Measurements from ENCODE around the gene PTTG2.

The PTTG2 gene

DNA sequence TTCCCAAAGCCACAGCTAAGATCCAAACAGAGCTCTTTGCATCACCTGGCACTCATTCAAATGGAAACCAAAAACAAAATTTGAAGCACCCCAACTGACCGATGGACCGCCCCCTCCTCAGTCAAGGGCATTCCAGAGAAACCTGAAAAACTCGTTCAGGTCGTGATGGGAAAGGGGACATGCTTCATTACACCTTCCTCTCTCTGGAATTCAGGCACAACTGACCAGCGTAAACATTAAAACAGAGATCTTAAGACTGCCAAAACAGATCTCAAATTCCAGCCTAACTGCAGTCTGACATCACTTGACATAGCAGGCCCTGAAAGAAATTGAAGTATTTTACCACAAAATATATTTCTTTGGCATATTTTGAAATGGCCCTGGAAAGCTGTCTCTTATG lies 28.5 kb downstream of the PTTG2 start:
- DNase-seq (ENCODE audit: low spot score): no peak

- DNase-seq (ENCODE audit: low spot score): peak; percentile 45
Measured at GRCh38 chr4:37989398-37990260, 29.4 kb downstream of the PTTG2 start.

GRCh38 chr4:37990731-37991245 lies 30.6 kb downstream of the PTTG2 start:
- DNase-seq (ENCODE audit: low spot score): no peak

DNA sequence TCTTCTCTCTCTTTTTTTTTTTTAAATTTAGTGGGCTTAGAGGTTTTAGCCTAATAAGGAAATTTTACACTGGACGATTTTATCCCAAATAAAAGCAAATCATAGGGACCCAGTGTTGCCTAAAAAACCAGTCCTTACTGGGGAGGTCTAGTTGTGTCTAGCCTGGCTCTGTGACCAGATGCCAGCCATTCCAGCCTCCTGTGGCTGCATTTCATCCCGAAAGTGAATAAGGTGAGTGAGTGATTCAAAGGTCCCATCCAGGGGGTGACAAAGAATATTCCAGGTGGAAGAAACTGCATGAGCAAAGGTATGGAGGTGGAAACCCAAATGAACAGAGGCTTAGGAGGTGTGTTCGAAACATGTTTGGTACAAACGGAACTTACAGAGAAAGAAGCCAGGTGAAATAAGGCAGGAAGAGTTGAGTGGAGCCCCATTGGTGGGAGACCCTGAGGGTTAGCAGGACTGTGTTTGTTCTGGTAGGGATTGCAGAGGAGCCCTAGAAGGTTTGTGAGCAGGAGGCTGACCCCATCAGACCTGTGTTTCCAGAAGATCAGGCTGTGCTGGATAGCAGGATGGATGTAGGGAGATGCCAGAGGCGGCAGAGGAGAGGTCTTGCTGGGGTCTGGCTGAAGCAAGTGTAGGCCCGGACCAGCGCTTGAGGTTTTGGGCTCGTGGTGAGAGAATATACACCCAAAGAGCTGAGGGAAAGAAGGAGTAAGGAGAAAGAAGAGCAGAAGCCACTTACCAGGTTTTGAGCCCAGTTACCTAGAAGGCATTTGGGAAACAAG lies 31.6 kb downstream of the PTTG2 start:
- DNase-seq (ENCODE audit: low spot score): no peak

- no peak for DNase-seq (ENCODE audit: low spot score)
Measured at GRCh38 chr4:37993806-37994205, 33.6 kb downstream of the PTTG2 start.

- no peak for DNase-seq (ENCODE audit: low spot score)
Measured at GRCh38 chr4:37994569-37994968, 34.4 kb downstream of the PTTG2 start.

DNA sequence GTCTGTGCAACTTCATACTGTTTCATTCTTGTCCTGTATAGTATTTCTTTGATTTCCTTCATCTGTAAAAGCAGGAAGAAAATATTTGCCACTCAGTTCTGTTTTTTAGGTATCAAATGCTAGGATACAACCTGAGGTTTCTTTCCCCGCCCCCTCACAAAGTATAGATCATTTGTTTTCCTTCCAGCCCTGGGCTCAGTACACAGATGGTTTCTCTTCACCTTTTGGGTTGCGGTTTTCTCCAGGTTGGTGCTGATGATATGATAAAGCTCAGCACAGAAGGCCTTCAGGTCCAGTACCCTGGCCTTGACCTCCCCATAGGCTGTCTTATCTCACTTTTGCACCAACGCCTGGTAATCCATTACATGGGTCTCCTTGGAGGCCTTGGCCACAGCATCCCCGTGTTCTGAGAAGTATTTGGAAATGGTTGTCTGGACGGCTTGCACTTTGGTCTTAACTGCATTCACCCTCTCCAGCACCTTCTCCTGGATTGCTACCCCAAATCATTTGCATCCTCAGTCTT lies 35.2 kb downstream of the PTTG2 start:
- no peak for DNase-seq (ENCODE audit: low spot score)

DNA sequence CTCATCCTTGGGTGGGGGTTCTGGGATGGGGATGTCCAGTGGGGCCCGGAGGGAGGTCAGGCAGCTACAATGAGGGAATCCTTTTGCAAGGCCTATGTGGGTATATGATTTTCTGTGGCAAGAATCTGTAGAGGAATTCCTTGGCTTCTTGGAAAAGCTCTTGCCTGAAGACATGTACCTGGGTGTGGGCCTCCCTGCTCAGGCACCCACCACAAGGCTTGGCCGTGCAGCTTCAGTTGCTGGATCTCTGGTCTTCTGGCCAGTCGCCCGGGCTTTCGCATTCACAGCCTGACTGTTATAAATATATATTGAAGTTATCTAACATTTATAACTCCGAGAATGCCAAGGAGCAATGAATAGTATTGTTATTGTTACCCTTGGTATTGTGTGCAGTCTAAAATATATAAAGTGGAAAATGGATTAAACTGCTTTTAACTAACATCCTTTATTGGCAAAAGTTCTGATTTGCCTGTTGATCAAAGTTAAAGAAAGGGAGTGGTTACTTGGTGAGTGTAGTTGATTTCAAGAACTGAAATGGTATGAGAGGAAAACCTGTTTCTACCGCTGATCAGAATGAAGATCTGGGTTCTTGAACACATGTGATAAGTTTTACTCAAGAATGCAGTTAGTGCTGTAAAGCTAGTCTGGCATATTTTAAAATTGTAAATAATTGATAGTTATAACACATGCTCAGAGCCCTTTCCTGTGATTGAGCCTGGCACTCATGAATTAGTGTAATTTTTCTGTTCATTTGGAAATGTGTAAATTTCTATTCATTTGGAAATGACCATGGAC lies 36.0 kb downstream of the PTTG2 start:
- DNase-seq (ENCODE audit: low spot score): no peak

DNA sequence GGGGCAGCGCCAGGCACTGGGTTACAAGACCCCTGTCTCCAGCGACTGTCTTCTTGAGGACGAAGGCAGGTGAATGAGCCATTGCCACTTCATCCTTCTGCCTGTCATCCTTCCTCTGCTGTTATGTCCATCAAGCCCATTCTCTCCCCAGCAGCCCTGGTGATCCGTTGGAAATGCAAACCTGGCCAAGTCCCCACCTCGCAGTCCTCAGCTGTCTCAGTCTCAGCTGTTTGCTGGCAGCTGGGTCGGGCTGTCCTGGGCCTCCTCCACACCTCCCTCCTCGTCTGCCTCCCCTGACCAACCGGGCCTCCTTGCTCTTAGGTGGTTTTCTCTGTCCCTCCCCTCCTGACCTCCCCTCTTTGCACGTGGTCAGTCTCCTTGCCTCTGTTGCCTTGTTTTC lies 38.0 kb downstream of the PTTG2 start:
- DNase-seq (ENCODE audit: low spot score): no peak

GRCh38 chr4:37999000-37999716 lies 39.0 kb downstream of the PTTG2 start:
- DNase-seq (ENCODE audit: low spot score): no peak

GRCh38 chr4:37999965-38000364 lies 39.8 kb downstream of the PTTG2 start:
- DNase-seq (ENCODE audit: low spot score): no peak

DNA sequence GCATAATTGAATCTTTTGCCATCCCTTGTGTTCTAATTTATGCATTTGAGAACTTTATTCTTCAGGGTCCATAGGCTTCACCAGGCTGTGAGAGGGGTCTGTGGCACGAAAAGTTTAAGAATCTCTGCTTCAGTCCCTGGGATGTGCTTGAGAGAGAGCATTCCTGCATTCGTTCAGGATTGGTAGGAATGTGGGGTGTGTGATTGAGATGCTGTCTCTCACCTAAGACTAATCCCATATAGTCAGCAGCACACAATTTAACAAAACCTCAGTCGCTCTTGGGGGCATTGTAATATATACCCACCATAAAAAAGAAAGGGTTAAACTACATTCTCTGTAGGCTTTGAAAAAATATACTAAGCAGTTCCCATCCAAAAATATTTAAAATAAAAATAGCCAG lies 41.7 kb downstream of the PTTG2 start:
- DNase-seq (ENCODE audit: low spot score): no peak

DNA sequence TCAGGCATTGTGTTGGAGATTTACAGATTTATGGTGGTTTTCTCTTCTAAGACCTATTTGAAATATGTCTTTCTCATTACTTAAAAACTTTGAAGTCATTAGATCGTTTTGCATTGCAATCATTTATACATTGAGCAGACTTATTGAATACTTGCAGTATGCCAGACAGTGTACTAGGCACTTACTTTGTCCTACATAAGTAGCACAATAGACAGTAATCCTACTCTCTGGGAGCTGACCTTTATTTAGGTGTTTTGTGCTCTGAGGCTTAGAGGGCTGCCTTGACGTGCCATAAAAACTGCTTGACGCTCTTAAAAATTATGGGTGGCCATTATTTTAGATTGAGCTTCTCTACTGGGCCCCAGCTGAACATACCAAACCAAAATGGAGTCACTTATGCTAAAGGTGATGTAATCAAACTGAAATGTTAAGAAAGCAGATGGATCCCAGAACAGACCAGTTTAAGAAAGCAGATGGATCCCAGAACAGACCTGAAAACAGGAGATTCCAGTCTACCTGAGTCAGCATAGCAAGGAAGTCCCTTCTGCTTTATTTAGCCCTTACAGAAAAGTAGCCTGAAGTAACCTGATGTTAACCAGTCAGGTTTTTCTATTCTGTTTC lies 42.4 kb downstream of the PTTG2 start:
- no peak for DNase-seq (ENCODE audit: low spot score)

DNA sequence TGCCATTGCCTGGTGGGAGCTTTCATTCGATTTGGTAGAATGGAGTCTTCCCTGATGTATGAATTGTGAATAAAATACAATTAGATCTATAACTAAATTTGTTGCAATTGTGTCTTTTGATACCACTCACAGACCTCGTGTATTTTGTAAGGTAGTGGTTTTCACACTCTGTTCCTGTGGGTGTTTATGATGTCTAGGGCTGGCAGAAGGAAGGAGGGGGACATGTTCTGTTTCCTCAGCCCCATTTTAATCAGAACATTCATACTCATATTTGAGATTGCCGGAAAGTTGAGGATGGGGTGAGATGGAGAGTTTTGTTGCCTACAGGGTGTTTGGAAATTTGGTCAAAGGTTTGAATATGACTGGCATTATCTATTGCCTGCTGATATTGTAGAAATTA lies 42.9 kb downstream of the PTTG2 start:
- no peak for DNase-seq (ENCODE audit: low spot score)

- DNase-seq (ENCODE audit: low spot score): no peak
Measured at GRCh38 chr4:38003628-38004027, 43.4 kb downstream of the PTTG2 start.

GRCh38 chr4:38004062-38004461 lies 43.9 kb downstream of the PTTG2 start:
- no peak for DNase-seq (ENCODE audit: low spot score)

DNA sequence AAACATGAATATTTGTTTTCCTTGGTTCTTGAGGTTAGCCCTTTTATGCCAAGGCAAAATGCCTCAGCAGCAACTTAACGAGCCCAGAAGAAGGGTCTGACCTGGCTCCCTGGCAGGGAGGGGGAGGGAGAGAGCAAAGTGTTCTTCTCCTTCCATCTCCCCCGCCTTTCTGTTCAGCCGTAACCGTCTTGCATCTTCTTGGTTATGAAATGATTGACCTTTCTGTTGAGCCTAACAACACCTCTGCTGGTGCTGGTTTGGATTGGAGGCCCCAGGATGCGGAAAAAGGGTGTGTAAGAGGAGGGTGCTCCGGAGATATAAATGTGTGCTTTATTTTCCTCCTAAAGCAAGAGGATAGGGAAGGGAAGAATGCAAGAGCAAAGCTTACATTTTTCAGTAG lies 44.7 kb downstream of the PTTG2 start:
- DNase-seq (ENCODE audit: low spot score): no peak

DNA sequence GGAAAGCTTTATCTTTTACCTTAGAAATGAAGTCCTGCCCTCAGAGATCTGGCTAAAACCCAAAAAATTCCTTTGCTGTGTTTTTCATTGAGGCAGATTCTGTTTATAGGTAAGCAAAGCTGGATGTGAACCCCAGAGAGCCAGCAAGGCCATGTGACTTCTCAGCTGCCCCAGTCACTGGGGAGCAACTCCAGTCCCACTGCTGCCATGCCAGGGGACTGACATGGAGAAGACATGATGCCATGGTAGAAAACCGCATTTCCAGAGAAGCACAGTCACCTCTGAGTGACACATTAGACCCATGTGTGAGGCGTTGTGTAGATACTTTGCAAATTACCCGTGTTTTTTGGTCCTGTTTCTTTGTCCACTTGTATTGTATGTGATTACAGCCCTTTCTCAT lies 45.4 kb downstream of the PTTG2 start:
- DNase-seq (ENCODE audit: low spot score): no peak

DNA sequence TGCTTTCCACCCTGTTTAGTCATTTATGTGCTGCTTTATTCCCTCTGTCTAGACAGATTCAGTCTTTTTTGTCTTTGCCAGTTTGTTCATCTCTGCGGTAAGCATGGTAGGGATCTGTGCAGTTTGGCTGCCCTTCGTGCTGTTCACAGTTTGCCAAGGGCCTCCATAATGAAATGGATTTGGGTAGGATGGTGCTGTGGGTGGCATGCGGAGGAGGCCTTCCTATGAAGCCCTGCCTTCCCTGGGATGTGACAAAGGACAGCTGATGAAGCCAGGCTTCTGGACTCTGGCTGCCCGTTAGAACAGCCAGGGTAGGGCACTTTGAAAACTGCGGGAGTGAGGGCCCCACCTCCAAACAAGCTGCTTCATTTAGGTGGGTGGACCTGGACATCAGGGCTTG lies 47.4 kb downstream of the PTTG2 start:
- no peak for DNase-seq (ENCODE audit: low spot score)

DNA sequence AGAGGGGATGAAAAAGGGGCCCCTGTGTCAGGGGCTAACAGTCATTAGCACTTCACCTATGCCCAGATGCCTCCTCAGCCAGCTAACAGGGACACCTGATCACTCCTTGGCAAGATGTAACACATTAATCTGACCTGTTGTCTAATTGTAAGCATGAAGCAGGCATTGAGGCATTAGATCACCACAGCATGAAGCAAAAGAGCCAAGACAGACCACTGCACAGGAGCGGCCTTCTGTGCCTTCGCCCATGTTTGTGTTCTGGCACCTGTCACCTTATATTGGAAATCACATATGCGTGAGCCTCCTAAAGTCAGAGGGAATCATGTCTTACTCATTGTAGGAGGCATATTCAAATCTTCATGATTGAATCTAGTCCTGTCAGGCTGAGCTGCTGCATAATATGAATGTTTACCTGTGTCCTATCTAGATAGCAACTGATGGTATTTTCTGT lies 48.4 kb downstream of the PTTG2 start:
- no peak for DNase-seq (ENCODE audit: low spot score)

- DNase-seq (ENCODE audit: low spot score): no peak
Measured at GRCh38 chr4:38009421-38009820, 49.2 kb downstream of the PTTG2 start.
